Mesenchymal stem cell (in vitro differentiated cells and primary cell): Measurements from ENCODE around the gene KAT8.
"Not testable (repeated sequence)": the region's sequence is repeated elsewhere in the genome, so short reads cannot be mapped to it uniquely, and the experiment has no call there.

Experiments used
- DNase-seq: peaks from one replicate; pipeline ENCODE4 v3.0.0-alpha.2; 2013
- H2AFZ ChIP-seq: one replicate; pipeline ENCODE4 v1.6.1; 2013; ENCODE audit warnings: low read depth, mild to moderate bottlenecking, control low read depth, inconsistent platforms, low read length, moderate library complexity
- H2AK5ac ChIP-seq: 2 replicates; pipeline ENCODE4 v1.6.1; 2013; ENCODE audit warnings: low read length, moderate library complexity, mild to moderate bottlenecking, inconsistent platforms; ENCODE audit not compliant: severe bottlenecking
- H2BK120ac ChIP-seq: one replicate; pipeline ENCODE4 v1.6.1; 2013; ENCODE audit warnings: low read depth, mild to moderate bottlenecking, inconsistent platforms, low read length, moderate library complexity
- H2BK12ac ChIP-seq, 2 experiments: one replicate each; pipeline ENCODE4 v1.6.1; 2013; ENCODE audit warnings: inconsistent platforms in 2 of 2, low read length in 2 of 2, mild to moderate bottlenecking in 2 of 2, moderate library complexity in 2 of 2, control low read depth in 1 of 2
- H2BK15ac ChIP-seq: one replicate; pipeline ENCODE4 v1.6.1; 2013; ENCODE audit warnings: mild to moderate bottlenecking, low read depth, inconsistent platforms; ENCODE audit not compliant: poor library complexity, severe bottlenecking
- H2BK5ac ChIP-seq: 2 replicates; pipeline ENCODE4 v1.6.1; 2013; ENCODE audit warnings: low read depth, mild to moderate bottlenecking, low read length, control low read depth, inconsistent platforms; ENCODE audit not compliant: poor library complexity, severe bottlenecking
- H3K14ac ChIP-seq, 2 experiments: one replicate each; pipeline ENCODE4 v1.6.1; 2013; ENCODE audit warnings: inconsistent platforms in 2 of 2, low read length in 2 of 2, control low read depth in 1 of 2, mild to moderate bottlenecking in 1 of 2, moderate library complexity in 1 of 2
- H3K18ac ChIP-seq, 2 experiments: one replicate each; pipeline ENCODE4 v1.6.1; 2013; ENCODE audit warnings: inconsistent platforms in 2 of 2, low read length in 2 of 2, control low read depth in 1 of 2, low read depth in 1 of 2, mild to moderate bottlenecking in 1 of 2
- H3K23ac ChIP-seq, 2 experiments: one replicate each; pipeline ENCODE4 v1.6.1; 2013; ENCODE audit warnings: inconsistent platforms in 2 of 2, low read length in 2 of 2, mild to moderate bottlenecking in 2 of 2, moderate library complexity in 2 of 2, control low read depth in 1 of 2
- H3K27ac ChIP-seq: 2 replicates; pipeline ENCODE4 v1.5.1; 2013; ENCODE audit warnings: mild to moderate bottlenecking, moderate library complexity, low read length, control low read depth, inconsistent platforms; ENCODE audit not compliant: poor library complexity, severe bottlenecking
- H3K27me3 ChIP-seq, 2 experiments: 2 replicates each; pipeline versions ENCODE4 v1.6.1 to v1.7.0; 2013; ENCODE audit warnings: low read length in 2 of 2, mild to moderate bottlenecking in 2 of 2, moderate library complexity in 2 of 2, control low read depth in 1 of 2, inconsistent platforms in 1 of 2; ENCODE audit not compliant: control insufficient read depth in 1 of 2, insufficient read depth in 1 of 2
- H3K36me3 ChIP-seq, 2 experiments: 2 replicates each; pipeline versions ENCODE4 v1.6.1 to v1.7.0; 2013; ENCODE audit warnings: low read length in 2 of 2, control low read depth in 1 of 2, inconsistent platforms in 1 of 2, low read depth in 1 of 2, mild to moderate bottlenecking in 1 of 2; ENCODE audit not compliant: insufficient read depth in 2 of 2, control insufficient read depth in 1 of 2
- H3K4ac ChIP-seq, 2 experiments: one replicate each; pipeline ENCODE4 v1.6.1; 2013; ENCODE audit warnings: inconsistent platforms in 2 of 2, low read length in 2 of 2, mild to moderate bottlenecking in 2 of 2, moderate library complexity in 2 of 2, control low read depth in 1 of 2, low read depth in 1 of 2
- H3K4me1 ChIP-seq: 2 replicates; pipeline ENCODE4 v1.6.1; 2013; ENCODE audit warnings: low read depth, low read length, control low read depth; ENCODE audit not compliant: control insufficient read depth, insufficient read depth
- H3K4me2 ChIP-seq: 2 replicates; pipeline ENCODE4 v1.6.1; 2013; ENCODE audit warnings: low read length, mild to moderate bottlenecking, inconsistent platforms; ENCODE audit not compliant: poor library complexity, severe bottlenecking
- H3K4me3 ChIP-seq, 2 experiments: 2 replicates each; pipeline versions ENCODE4 v1.5.1 to v1.7.0; 2013; ENCODE audit warnings: low read length in 2 of 2, mild to moderate bottlenecking in 2 of 2, control low read depth in 1 of 2, low read depth in 1 of 2; ENCODE audit not compliant: insufficient read depth in 1 of 2
- H3K79me1 ChIP-seq: replicated peaks from 2 replicates; pipeline ENCODE4 v1.6.1; 2013; ENCODE audit warnings: mild to moderate bottlenecking, control low read depth, low read length, inconsistent platforms; ENCODE audit not compliant: poor library complexity, severe bottlenecking
- H3K9ac ChIP-seq: 2 replicates; pipeline ENCODE4 v1.7.0; 2013; ENCODE audit warnings: mild to moderate bottlenecking, low read length, moderate library complexity
- H3K9me3 ChIP-seq: 2 replicates; pipeline ENCODE4 v1.7.0; 2013; ENCODE audit warnings: mild to moderate bottlenecking, low read length; ENCODE audit not compliant: control insufficient read depth
- H4K8ac ChIP-seq: one replicate; pipeline ENCODE4 v1.6.1; 2013; ENCODE audit warnings: inconsistent platforms, mild to moderate bottlenecking, low read length, moderate library complexity
- H4K91ac ChIP-seq: one replicate; pipeline ENCODE4 v1.6.1; 2013; ENCODE audit warnings: mild to moderate bottlenecking, low read length, inconsistent platforms
- whole genome bisulfite sequencing: methylation state at CpG from one replicate; pipeline ENCODE4 v1.1.7; 2013; ENCODE audit warnings: mixed read lengths; 5-methylcytosine and 5-hydroxymethylcytosine counted together

KAT8 gene

DNA sequence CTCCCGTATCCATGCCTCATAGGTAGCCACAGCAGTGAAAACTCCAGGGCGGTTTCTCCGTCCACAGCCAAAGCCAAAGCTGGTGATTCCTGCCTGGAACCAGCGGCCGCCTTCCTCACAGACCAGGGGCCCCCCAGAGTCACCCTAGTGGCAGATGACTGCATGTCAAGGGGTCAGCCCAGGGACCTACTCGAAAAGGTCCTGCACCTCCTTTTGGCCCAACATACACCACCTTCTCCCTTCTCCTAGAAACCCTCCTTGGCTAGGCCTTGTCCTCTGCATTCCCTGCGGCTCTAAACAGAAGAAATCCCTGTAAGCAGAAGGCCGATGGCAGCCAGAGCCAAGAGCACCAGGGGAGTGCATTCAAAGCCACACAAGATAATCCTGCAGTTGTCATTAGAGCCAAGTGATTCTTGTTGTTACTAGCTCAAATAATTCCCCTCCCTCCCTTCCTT is 26.3 kb downstream of the KAT8 start:
- peaks cover 29% of the 10 kb centered on the region for H3K4me1 ChIP-seq
- H2AFZ ChIP-seq, result no peak overlapping the region
- no peak overlapping the region for H3K4me2 ChIP-seq
- no peaks in the 10 kb centered on the region for H3K36me3 ChIP-seq
- no peak overlapping the region for H3K4me3 ChIP-seq
- no peak for DNase-seq
- no peak overlapping the region for H4K91ac ChIP-seq
- no peak overlapping the region for H3K4ac ChIP-seq
- no peak overlapping the region for H3K23ac ChIP-seq
- H2BK5ac ChIP-seq, result no peak overlapping the region
- H2AK5ac ChIP-seq, result no peak overlapping the region
- H2BK15ac ChIP-seq, result no peak overlapping the region
- H2BK12ac ChIP-seq, result no peak overlapping the region
- H3K27me3 ChIP-seq, result peaks cover 32 to 34% of the 10 kb centered on the region in 2 experiments
- no peak overlapping the region for H3K27ac ChIP-seq
- 89% methylated on average over 8 of the region's 8 CpGs for WGBS
- H3K9ac ChIP-seq, result no peak overlapping the region
- no peaks in the 10 kb centered on the region for H3K9me3 ChIP-seq
- H3K79me1 ChIP-seq, result no peaks in the 10 kb centered on the region
- H4K8ac ChIP-seq, result peak overlapping the region; percentile 31
- no peak overlapping the region for H3K14ac ChIP-seq
- no peak overlapping the region for H3K18ac ChIP-seq
- H2BK120ac ChIP-seq, result no peak overlapping the region

DNA sequence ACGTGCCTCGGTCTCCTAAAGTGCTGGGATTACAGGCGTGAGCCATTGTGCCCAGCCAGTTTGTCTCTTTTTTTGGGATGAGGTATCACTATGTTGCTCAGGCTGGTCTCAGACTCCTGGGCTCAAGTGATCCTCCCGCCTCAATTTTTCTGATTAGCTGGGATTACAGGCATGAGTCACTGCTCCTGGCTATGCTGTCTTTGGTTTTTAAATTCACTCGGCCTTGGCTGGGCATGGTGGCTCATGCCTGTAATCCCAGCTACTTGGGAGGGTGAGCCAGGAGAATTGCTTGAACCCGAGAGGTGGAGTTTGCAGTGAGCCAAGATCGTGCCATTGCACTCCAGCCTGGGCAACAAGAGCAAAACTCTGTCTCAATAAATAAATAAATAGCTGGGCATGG is 27.0 kb downstream of the KAT8 start:
- H3K27ac ChIP-seq, H3K9me3 ChIP-seq, H3K4ac ChIP-seq, H3K79me1 ChIP-seq, H2BK120ac ChIP-seq, H3K36me3 ChIP-seq, H2BK12ac ChIP-seq, H2AFZ ChIP-seq, DNase-seq, H2AK5ac ChIP-seq, H4K8ac ChIP-seq, H2BK5ac ChIP-seq, H4K91ac ChIP-seq, H3K14ac ChIP-seq, H3K4me2 ChIP-seq, H3K18ac ChIP-seq, H3K23ac ChIP-seq, H2BK15ac ChIP-seq, H3K9ac ChIP-seq, H3K4me3 ChIP-seq: not testable (repeated sequence)
- H3K4me1 ChIP-seq, result peaks cover 23% of the 10 kb centered on the region
- peaks cover 39 to 41% of the 10 kb centered on the region in 2 experiments for H3K27me3 ChIP-seq
- 91% methylated on average over 7 of the region's 7 CpGs for WGBS

DNA sequence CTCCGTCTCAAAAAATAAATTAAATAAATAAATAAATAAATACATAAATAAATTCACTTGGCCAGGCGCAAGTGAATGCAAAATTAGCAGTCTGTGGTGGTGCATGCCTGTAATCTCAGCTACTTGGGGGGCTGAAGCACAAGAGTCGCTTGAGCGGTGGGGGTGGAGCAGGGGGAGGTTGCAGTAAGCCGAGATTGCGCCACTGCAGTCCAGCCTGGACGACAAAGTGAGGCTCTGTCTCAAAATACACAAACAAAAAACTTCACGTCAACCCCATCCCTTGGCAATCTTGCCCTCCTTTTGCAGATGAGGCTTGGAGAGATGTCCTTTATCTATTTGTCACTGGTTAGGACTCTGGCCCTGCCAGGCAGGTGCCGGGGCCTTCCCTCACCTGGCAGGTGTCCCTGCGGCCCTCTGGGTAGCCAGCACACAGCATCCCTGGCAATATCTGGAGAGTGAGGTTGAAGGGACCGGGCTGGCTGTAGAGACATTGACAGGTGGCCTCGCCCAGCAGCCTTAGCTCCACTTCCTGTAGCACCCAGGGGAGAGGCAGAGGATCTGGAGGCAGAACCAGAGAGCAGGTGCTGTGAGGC is 28.0 kb downstream of the KAT8 start:
- Histone ChIP-seq H3K4ac (no peak overlapping the region), H4K91ac (no peak overlapping the region), H3K79me1 (no peaks in the 10 kb centered on the region), H3K18ac (no peak overlapping the region), H3K23ac (no peak overlapping the region), H2BK5ac (no peak overlapping the region), H4K8ac (no peak overlapping the region), H2BK120ac (no peak overlapping the region), H3K14ac (no peak overlapping the region), H3K9me3 (no peaks in the 10 kb centered on the region), H2AK5ac (no peak overlapping the region), H2AFZ (no peak overlapping the region), H3K4me3 (no peak overlapping the region), H3K36me3 (no peaks in the 10 kb centered on the region), H3K27me3 (peaks cover 48 to 49% of the 10 kb centered on the region in 2 experiments), H2BK12ac (no peak overlapping the region), H2BK15ac (no peak overlapping the region), H3K9ac (no peak overlapping the region), H3K27ac (no peak overlapping the region), H3K4me2 (no peak overlapping the region), H3K4me1 (peaks cover 19% of the 10 kb centered on the region)
- no peak for DNase-seq
- 85% methylated on average over 7 of the region's 12 CpGs for WGBS

GRCh38 chr16:31147574-31147973 is 30.1 kb downstream of the KAT8 start:
- Histone ChIP-seq H2BK12ac (no peak overlapping the region), H3K27me3 (peaks cover 48 to 59% of the 10 kb centered on the region in 2 experiments), H3K27ac (no peak overlapping the region), H3K4me2 (no peak overlapping the region), H3K36me3 (no peaks in the 10 kb centered on the region), H2BK15ac (no peak overlapping the region), H3K4me3 (no peak overlapping the region), H2BK5ac (no peak overlapping the region), H4K91ac (no peak overlapping the region), H3K4ac (no peak overlapping the region), H2AK5ac (no peak overlapping the region), H3K14ac (no peak overlapping the region), H3K18ac (no peak overlapping the region), H3K4me1 (peaks cover 10% of the 10 kb centered on the region), H3K23ac (no peak overlapping the region), H2AFZ (no peak overlapping the region), H4K8ac (no peak overlapping the region), H3K9ac (no peak overlapping the region), H2BK120ac (no peak overlapping the region), H3K9me3 (no peaks in the 10 kb centered on the region), H3K79me1 (no peaks in the 10 kb centered on the region)
- WGBS, result 91% methylated on average over 2 of the region's 3 CpGs
- no peak for DNase-seq
